Measurements from ENCODE around the gene REC114.

REC114 gene

GRCh38 chr15:73605759-73606436 is 162.9 kb downstream of the REC114 start:
- no peak overlapping the region for H3K9ac ChIP-seq (ENCODE audit: low read depth, low read length)
- H3K36me3 ChIP-seq (ENCODE audit: insufficient read depth, low read length): no peaks in the 10 kb centered on the region
- H3K4me1 ChIP-seq (ENCODE audit: insufficient read depth, low read length): peaks cover 51% of the 10 kb centered on the region
- H3K27me3 ChIP-seq (ENCODE audit: insufficient read depth, low read length): no peaks in the 10 kb centered on the region
- no peaks in the 10 kb centered on the region for H3K9me3 ChIP-seq (ENCODE audit: insufficient read depth, low read depth, low read length)
- WGBS: 90% methylated on average over 5 of the region's 5 CpGs
- H3K27ac ChIP-seq (ENCODE audit: low read depth, low read length): peak overlapping the region; percentile 29; the same call in 1 of the 2 replicates
- H3K4me3 ChIP-seq (ENCODE audit: low read length): no peak overlapping the region

GRCh38 chr15:73607405-73607804 is 164.4 kb downstream of the REC114 start:
- no peaks in the 10 kb centered on the region for H3K36me3 ChIP-seq (ENCODE audit: insufficient read depth, low read length)
- H3K9me3 ChIP-seq (ENCODE audit: insufficient read depth, low read depth, low read length): no peaks in the 10 kb centered on the region
- no peak overlapping the region for H3K9ac ChIP-seq (ENCODE audit: low read depth, low read length)
- H3K27ac ChIP-seq (ENCODE audit: low read depth, low read length): no peak overlapping the region
- no peaks in the 10 kb centered on the region for H3K27me3 ChIP-seq (ENCODE audit: insufficient read depth, low read length)
- WGBS: 95% methylated on average over 1 of the region's 2 CpGs
- peaks cover 37% of the 10 kb centered on the region for H3K4me1 ChIP-seq (ENCODE audit: insufficient read depth, low read length)
- H3K4me3 ChIP-seq (ENCODE audit: low read length): no peak overlapping the region

GRCh38 chr15:73607843-73608242 is 164.9 kb downstream of the REC114 start:
- peaks cover 33% of the 10 kb centered on the region for H3K4me1 ChIP-seq (ENCODE audit: insufficient read depth, low read length)
- H3K27ac ChIP-seq (ENCODE audit: low read depth, low read length): no peak overlapping the region
- H3K4me3 ChIP-seq (ENCODE audit: low read length): no peak overlapping the region
- no peaks in the 10 kb centered on the region for H3K36me3 ChIP-seq (ENCODE audit: insufficient read depth, low read length)
- no peaks in the 10 kb centered on the region for H3K27me3 ChIP-seq (ENCODE audit: insufficient read depth, low read length)
- no peak overlapping the region for H3K9ac ChIP-seq (ENCODE audit: low read depth, low read length)
- no peaks in the 10 kb centered on the region for H3K9me3 ChIP-seq (ENCODE audit: insufficient read depth, low read depth, low read length)
- WGBS: 93% methylated on average over 1 of the region's 1 CpG

GRCh38 chr15:73608475-73608874 is 165.5 kb downstream of the REC114 start:
- 88% methylated on average over 1 of the region's 1 CpG for WGBS
- no peak overlapping the region for H3K9ac ChIP-seq (ENCODE audit: low read depth, low read length)
- peaks cover 27% of the 10 kb centered on the region for H3K4me1 ChIP-seq (ENCODE audit: insufficient read depth, low read length)
- no peaks in the 10 kb centered on the region for H3K36me3 ChIP-seq (ENCODE audit: insufficient read depth, low read length)
- no peaks in the 10 kb centered on the region for H3K9me3 ChIP-seq (ENCODE audit: insufficient read depth, low read depth, low read length)
- H3K4me3 ChIP-seq (ENCODE audit: low read length): no peak overlapping the region
- H3K27me3 ChIP-seq (ENCODE audit: insufficient read depth, low read length): no peaks in the 10 kb centered on the region
- no peak overlapping the region for H3K27ac ChIP-seq (ENCODE audit: low read depth, low read length)

- H3K9ac ChIP-seq (ENCODE audit: low read depth, low read length): no peak overlapping the region
- WGBS: 92% methylated on average over 2 of the region's 2 CpGs
Observed at GRCh38 chr15:73608941-73609340, 166.0 kb downstream of the REC114 start.

More at GRCh38 chr15:73608941-73609340, 166.0 kb downstream of the REC114 start:
- Histone ChIP-seq H3K4me3 (ENCODE audit: low read length) (no peak overlapping the region), H3K36me3 (ENCODE audit: insufficient read depth, low read length) (no peaks in the 10 kb centered on the region), H3K4me1 (ENCODE audit: insufficient read depth, low read length) (peaks cover 25% of the 10 kb centered on the region), H3K27me3 (ENCODE audit: insufficient read depth, low read length) (no peaks in the 10 kb centered on the region), H3K9me3 (ENCODE audit: insufficient read depth, low read depth, low read length) (no peaks in the 10 kb centered on the region), H3K27ac (ENCODE audit: low read depth, low read length) (no peak overlapping the region)
